ENCODE measurements around the gene GPR137C. TPM values are rescaled to one million over a fixed set of nuclear protein-coding genes. Genes with fewer than 3 reads are reported as not detected.
A peak's percentile ranks its signal among the peaks of the same experiment; 100 is the strongest.

GPR137C gene
- total and polyA plus RNA-seq, 2 of the 13 experiments (the other 11 are each of a cell fraction or from before 2014, with no cell fraction given) = 0.34 to 0.51 TPM

DNA sequence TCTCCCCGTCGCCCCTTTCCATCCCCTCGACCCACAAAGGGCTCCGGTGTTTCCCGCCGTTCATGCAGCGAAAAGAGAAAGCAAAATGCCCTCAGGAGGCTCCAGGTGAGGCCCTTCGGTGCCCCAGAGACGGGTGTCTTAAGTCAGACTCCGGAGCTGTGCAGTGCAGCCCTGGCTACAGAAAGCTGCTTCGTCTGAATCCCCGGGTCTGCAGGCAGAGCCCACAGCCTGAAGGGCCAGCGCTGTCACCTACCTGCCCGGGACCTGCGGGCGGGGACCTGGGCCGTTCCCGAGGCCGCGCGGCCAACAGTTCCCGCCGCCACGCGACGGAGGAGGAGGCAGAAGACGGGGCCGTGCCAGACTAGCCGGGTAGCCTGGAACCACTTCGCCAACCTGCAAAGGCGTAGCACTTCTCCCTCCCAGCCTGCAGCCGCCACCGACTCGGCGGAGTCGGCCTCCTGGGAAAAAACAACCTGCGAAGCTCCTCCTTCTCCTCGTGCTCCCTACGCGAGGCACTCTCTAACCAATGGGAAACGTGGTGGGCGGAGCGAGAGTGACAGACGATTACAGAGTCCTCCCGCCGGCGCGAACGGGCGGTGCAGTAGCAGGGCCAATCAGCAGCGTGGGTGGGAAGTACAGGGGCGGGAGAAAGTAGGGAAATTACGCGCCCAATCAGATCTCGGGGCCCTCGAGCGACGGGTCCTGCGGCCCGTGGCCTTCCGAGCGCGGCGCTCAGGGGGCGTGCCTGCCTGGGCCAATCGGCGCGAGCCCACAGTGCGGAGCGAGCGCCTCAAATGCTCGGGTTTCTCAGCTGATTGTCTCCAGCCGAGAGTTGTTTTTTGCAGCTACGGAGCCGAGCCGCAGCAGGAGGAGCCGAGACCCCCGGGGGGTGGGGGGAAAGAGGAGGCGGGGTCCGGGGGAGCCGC is at the start of gene GPR137C, which contains the start of gene TXNDC16 (continued):
- TF ChIP-seq RELA (CRISPR knock-in tag; IDR thresholded peaks at IDR 0.05) (no peak), DMAP1 (CRISPR knock-in tag; IDR thresholded peaks at IDR 0.05) (peak; percentile 41; the same call in 1 of the 2 replicates), ZNF883 (CRISPR knock-in tag; IDR thresholded peaks at IDR 0.05; ENCODE audit: not compliant biosample characterization) (peak; percentile 61), ARNTL (CRISPR knock-in tag; IDR thresholded peaks at IDR 0.05) (peak; percentile 55; the same call in 1 of the 2 replicates), ASH2L (IDR thresholded peaks at IDR 0.05; ENCODE audit: insufficient read length, low read depth, low read length) (peak; percentile 68), SETDB1 (CRISPR knock-in tag; IDR thresholded peaks at IDR 0.05; ENCODE audit: borderline replicate concordance) (no peak), SATB2 (CRISPR knock-in tag; IDR thresholded peaks at IDR 0.05) (no peak), ZNF121 (CRISPR knock-in tag; IDR thresholded peaks at IDR 0.05) (no peak), ZBTB3 (CRISPR knock-in tag; IDR thresholded peaks at IDR 0.05; ENCODE audit: borderline replicate concordance, low read depth) (no peak), ZBTB7B (CRISPR knock-in tag; IDR thresholded peaks at IDR 0.05) (0 out of 2 replicates have a peak, but pooled peaks have one; percentile 6), DNMT3B (CRISPR knock-in tag; conservative IDR thresholded peaks at IDR 0.05) (0 out of 2 replicates have a peak, but pooled peaks have one; percentile 81), ONECUT2 (CRISPR knock-in tag; IDR thresholded peaks at IDR 0.05) (no peak), TBX3 (IDR thresholded peaks at IDR 0.05; ENCODE audit: borderline replicate concordance) (no peak), ZNF263 (CRISPR knock-in tag; IDR thresholded peaks at IDR 0.05) (peak; percentile 93), RFX5 (IDR thresholded peaks at IDR 0.05; ENCODE audit: low read depth, low read length) (peak; percentile 73; the same call in 1 of the 2 replicates)
- TF ChIP-seq, protein P1, sequence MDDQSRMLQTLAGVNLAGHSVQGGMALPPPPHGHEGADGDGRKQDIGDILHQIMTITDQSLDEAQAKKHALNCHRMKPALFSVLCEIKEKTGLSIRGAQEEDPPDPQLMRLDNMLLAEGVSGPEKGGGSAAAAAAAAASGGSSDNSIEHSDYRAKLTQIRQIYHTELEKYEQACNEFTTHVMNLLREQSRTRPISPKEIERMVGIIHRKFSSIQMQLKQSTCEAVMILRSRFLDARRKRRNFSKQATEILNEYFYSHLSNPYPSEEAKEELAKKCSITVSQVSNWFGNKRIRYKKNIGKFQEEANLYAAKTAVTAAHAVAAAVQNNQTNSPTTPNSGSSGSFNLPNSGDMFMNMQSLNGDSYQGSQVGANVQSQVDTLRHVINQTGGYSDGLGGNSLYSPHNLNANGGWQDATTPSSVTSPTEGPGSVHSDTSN (CRISPR knock-in tag; IDR thresholded peaks at IDR 0.05; ENCODE audit: borderline replicate concordance) = peak; percentile 51; the same call in 1 of the 2 replicates
- TF ChIP-seq, protein P2, sequence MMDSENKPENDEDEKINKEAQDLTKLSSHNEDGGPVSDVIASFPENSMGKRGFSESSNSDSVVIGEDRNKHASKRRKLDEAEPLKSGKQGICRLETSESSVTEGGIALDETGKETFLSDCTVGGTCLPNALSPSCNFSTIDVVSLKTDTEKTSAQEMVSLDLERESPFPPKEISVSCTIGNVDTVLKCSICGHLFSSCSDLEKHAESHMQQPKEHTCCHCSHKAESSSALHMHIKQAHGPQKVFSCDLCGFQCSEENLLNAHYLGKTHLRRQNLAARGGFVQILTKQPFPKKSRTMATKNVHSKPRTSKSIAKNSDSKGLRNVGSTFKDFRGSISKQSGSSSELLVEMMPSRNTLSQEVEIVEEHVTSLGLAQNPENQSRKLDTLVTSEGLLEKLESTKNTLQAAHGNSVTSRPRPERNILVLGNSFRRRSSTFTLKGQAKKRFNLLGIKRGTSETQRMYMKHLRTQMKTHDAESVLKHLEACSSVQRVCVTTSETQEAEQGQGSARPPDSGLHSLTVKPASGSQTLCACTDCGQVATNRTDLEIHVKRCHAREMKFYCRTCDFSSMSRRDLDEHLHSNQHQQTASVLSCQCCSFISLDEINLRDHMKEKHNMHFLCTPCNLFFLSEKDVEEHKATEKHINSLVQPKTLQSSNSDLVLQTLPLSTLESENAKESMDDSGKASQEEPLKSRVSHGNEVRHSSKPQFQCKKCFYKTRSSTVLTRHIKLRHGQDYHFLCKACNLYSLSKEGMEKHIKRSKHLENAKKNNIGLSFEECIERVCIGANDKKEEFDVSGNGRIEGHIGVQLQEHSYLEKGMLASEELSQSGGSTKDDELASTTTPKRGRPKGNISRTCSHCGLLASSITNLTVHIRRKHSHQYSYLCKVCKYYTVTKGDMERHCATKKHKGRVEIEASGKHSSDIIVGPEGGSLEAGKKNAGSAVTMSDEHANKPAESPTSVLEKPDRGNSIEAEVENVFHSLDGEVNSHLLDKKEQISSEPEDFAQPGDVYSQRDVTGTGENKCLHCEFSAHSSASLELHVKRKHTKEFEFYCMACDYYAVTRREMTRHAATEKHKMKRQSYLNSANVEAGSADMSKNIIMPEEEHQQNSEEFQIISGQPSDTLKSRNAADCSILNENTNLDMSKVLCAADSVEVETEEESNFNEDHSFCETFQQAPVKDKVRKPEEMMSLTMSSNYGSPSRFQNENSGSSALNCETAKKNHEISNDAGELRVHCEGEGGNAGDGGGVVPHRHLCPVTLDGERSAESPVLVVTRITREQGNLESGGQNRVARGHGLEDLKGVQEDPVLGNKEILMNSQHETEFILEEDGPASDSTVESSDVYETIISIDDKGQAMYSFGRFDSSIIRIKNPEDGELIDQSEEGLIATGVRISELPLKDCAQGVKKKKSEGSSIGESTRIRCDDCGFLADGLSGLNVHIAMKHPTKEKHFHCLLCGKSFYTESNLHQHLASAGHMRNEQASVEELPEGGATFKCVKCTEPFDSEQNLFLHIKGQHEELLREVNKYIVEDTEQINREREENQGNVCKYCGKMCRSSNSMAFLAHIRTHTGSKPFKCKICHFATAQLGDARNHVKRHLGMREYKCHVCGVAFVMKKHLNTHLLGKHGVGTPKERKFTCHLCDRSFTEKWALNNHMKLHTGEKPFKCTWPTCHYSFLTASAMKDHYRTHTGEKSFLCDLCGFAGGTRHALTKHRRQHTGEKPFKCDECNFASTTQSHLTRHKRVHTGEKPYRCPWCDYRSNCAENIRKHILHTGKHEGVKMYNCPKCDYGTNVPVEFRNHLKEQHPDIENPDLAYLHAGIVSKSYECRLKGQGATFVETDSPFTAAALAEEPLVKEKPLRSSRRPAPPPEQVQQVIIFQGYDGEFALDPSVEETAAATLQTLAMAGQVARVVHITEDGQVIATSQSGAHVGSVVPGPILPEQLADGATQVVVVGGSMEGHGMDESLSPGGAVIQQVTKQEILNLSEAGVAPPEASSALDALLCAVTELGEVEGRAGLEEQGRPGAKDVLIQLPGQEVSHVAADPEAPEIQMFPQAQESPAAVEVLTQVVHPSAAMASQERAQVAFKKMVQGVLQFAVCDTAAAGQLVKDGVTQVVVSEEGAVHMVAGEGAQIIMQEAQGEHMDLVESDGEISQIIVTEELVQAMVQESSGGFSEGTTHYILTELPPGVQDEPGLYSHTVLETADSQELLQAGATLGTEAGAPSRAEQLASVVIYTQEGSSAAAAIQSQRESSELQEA (CRISPR knock-in tag; IDR thresholded peaks at IDR 0.05; ENCODE audit: not compliant biosample characterization) = peak; percentile 93

Measured in HepG2 (cell line).